Natural killer cell (primary cell): ENCODE measurements around the gene QRFP. TPM values are rescaled to one million over a fixed set of nuclear protein-coding genes. Genes with fewer than 3 reads are reported as not detected.

ENCODE experiments used
- ATAC-seq, 3 donors: fragments of 150-1000 bp in 2 of 3; fragments of 200-7000 bp in 1 of 3; cut with Tn5 transposase; 1 replicate in 1 of 3; 2 replicates in 2 of 3; pipeline ENCODE4 v1.10.0; 2021; ENCODE audit warnings: mild to moderate bottlenecking in 2 of 3, moderate library complexity in 2 of 3
- DNase-seq, 2 donors: peaks; one replicate each; pipeline versions ENCODE4 v3.0.0 to v3.0.0-alpha.2; 2013 to 2021; ENCODE audit warnings: mixed read lengths in 1 of 2
- H3K27ac ChIP-seq: one replicate; pipeline ENCODE4 v1.5.1; 2013; ENCODE audit warnings: mild to moderate bottlenecking, low read length
- H3K27me3 ChIP-seq: one replicate; pipeline ENCODE4 v1.6.1; 2013; ENCODE audit warnings: low read length; ENCODE audit not compliant: control insufficient read depth, insufficient read depth
- H3K36me3 ChIP-seq: one replicate; pipeline ENCODE4 v1.6.1; 2013; ENCODE audit warnings: low read length; ENCODE audit not compliant: control insufficient read depth, insufficient read depth
- H3K4me1 ChIP-seq: one replicate; pipeline ENCODE4 v1.6.1; 2013; ENCODE audit warnings: low read length; ENCODE audit not compliant: control insufficient read depth, insufficient read depth
- H3K4me3 ChIP-seq: one replicate; pipeline ENCODE4 v1.5.1; 2013; ENCODE audit warnings: low read length
- H3K9me3 ChIP-seq: one replicate; pipeline ENCODE4 v1.6.1; 2013; ENCODE audit warnings: low read length; ENCODE audit not compliant: control insufficient read depth, insufficient read depth
- H3K27ac Mint-ChIP-seq, 2 donors: one replicate each; pipeline ENCODE4 v1.8.0; 2022; ENCODE audit warnings: mild to moderate bottlenecking in 2 of 2, mixed read lengths in 2 of 2, moderate library complexity in 1 of 2
- H3K27me3 Mint-ChIP-seq, 2 donors: one replicate each; pipeline ENCODE4 v1.8.0; 2022; ENCODE audit warnings: low read depth in 2 of 2, mixed read lengths in 2 of 2
- H3K36me3 Mint-ChIP-seq: one replicate; pipeline ENCODE4 v1.8.0; 2022; ENCODE audit warnings: mixed read lengths
- H3K4me1 Mint-ChIP-seq, 2 donors: one replicate each; pipeline ENCODE4 v1.8.0; 2022; ENCODE audit warnings: mixed read lengths in 2 of 2
- H3K4me3 Mint-ChIP-seq: one replicate; pipeline ENCODE4 v1.8.0; 2022; ENCODE audit warnings: mild to moderate bottlenecking, moderate library complexity, mixed read lengths
- H3K9me3 Mint-ChIP-seq, 2 donors: one replicate each; pipeline ENCODE4 v1.8.0; 2022; ENCODE audit warnings: mixed read lengths in 2 of 2
- WGBS: methylation state at CpG from one replicate; pipeline ENCODE4 v1.1.7; 2013; ENCODE audit warnings: missing lambda C conversion rate; ENCODE audit not compliant: insufficient coverage; 5-methylcytosine and 5-hydroxymethylcytosine counted together
- intact Hi-C: fragments of 100-400 bp; cut with micrococcal nuclease; formaldehyde crosslinking; loops from one replicate; pipeline ENCODE4 v1.14.2; 2022
- total RNA-seq, 4 donors: library from RNA; stranded (reverse); fragments of 120-200 nt in 1 of 4; gene quantifications; one replicate each; pipeline versions ENCODE4 v1.2.3 to v1.2.4, GENCODE V29; 2013 to 2022
- TF ChIP-seq, protein P1 (sequence below): fragments of 200-600 bp; IDR thresholded peaks from one replicate; pipeline ENCODE4 v1.8.0; 2022; ENCODE audit warnings: antibody characterized with exemption

QRFP gene
- total RNA-seq, 3 donors from 2014 or later (not counting 1 experiment from before 2014, with no cell fraction given), result not detected

DNA sequence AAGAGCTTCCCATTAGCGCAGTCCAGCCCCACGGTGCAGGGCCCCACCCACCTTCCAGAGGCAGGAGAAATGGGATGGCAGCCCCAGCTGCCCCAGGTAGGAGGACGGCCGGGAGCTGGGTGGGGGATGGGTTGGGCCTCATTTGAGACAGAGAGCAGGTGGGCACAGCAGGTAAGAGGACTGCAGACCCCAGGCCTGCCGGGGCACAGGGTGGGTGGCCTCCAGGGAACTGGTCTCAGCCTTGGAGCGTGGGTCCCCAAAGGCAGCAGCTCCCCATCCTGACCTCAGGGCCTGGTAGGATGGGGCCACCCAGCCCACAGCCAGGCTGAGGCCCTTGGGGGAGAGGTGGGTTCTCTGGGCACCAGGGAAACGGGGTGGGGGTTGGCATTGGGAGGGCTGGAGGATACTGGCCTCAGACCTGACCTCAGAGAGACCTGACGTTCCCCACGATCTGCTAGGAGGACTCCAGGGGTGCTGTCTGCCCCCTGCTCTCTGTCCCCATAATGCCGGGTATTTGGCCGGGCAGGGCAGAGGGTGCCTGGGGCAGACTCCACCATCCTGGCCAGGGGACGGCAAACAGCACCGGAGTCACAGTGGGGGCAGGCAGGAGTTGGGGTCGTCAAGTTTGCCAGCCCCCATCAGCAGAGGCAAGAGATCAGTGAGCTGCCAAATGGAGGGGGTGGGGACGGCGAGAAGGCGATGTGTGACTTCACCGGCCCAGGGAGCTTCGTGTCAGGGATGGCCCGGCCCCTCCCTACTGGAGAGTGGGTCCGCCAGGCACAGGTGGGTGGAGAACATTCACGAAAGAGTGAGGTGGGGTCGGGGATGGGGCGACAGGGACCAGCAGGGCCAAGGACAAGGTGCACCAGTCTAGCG lies 6.8 kb upstream of the QRFP start:
- no peak for ATAC-seq
- Mint-ChIP-seq H3K4me3 (no peak overlapping the region), H3K36me3 (no peaks in the 10 kb centered on the region), H3K27me3 (no peaks in the 10 kb centered on the region), H3K27ac (no peak overlapping the region), H3K4me1 (no peaks in the 10 kb centered on the region), H3K9me3 (no peaks in the 10 kb centered on the region)
- intact Hi-C loops, result no loop called here
- Histone ChIP-seq H3K4me1 (no peaks in the 10 kb centered on the region), H3K9me3 (no peaks in the 10 kb centered on the region), H3K27me3 (no peaks in the 10 kb centered on the region), H3K36me3 (no peaks in the 10 kb centered on the region), H3K4me3 (no peak overlapping the region), H3K27ac (no peak overlapping the region)
- DNase-seq, result no peak
- TF ChIP-seq, protein P1, sequence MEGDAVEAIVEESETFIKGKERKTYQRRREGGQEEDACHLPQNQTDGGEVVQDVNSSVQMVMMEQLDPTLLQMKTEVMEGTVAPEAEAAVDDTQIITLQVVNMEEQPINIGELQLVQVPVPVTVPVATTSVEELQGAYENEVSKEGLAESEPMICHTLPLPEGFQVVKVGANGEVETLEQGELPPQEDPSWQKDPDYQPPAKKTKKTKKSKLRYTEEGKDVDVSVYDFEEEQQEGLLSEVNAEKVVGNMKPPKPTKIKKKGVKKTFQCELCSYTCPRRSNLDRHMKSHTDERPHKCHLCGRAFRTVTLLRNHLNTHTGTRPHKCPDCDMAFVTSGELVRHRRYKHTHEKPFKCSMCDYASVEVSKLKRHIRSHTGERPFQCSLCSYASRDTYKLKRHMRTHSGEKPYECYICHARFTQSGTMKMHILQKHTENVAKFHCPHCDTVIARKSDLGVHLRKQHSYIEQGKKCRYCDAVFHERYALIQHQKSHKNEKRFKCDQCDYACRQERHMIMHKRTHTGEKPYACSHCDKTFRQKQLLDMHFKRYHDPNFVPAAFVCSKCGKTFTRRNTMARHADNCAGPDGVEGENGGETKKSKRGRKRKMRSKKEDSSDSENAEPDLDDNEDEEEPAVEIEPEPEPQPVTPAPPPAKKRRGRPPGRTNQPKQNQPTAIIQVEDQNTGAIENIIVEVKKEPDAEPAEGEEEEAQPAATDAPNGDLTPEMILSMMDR, result no peak
- 77% methylated on average over 25 of the region's 25 CpGs for WGBS

DNA sequence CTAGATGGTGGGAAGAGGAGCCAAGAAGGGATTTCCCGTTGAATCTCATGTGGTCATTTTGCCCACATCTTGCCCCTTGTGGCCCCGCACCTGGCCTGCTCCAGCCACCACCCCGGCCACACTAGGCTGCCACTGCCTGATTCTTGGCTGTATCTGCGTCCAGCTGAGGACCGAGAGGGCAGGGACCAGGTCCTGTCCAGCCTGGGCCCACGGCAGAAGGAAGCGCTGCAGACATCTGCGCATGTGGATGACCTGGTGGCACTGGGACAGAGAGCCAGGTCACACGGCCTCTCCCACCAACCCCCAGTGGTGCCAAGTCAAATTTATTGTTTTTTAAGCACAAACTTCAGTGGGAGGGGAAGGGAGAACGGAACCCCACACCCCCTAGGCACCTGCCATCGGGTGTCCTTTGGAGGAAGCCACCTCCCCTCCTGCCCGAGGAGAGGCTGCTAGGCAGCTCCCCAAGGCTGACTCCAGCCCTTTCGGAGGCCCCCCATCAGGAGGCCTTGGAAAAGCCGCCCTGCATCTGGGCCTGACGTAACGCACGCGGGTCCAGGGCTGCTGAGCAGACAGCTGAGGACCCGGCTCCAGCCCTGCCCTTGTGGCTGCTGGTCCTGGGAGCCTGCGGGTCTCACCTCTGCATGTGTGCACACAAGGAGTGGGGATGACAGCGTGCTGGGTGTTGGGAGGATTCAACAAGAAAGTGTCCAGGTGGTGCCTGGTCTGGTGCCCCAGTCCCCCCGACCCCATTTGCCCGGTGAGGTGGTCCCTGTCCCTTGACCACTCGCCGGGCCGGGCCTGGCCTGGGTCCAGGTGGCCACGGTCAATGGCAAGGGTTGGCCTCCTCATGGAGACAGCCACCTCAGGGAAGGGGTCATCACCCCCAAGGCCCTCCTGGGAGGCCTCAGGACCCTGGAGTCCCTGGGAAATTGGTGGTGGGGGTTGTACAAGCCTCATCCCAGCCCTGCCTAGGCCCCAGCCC lies 5.9 kb upstream of the QRFP start:
- TF ChIP-seq, protein P1, result no peak
- 89% methylated on average over 25 of the region's 27 CpGs for WGBS
- no peaks in the 10 kb centered on the region for H3K9me3 ChIP-seq
- no peak for DNase-seq
- H3K27ac ChIP-seq, result no peak overlapping the region
- intact Hi-C loops, result no loop called here
- no peaks in the 10 kb centered on the region for H3K4me1 ChIP-seq
- no peaks in the 10 kb centered on the region for H3K4me1 Mint-ChIP-seq
- no peaks in the 10 kb centered on the region for H3K36me3 ChIP-seq
- H3K27me3 Mint-ChIP-seq, result no peaks in the 10 kb centered on the region
- H3K4me3 Mint-ChIP-seq, result no peak overlapping the region
- H3K4me3 ChIP-seq, result no peak overlapping the region
- H3K9me3 Mint-ChIP-seq, result no peaks in the 10 kb centered on the region
- H3K27me3 ChIP-seq, result no peaks in the 10 kb centered on the region
- H3K36me3 Mint-ChIP-seq, result no peaks in the 10 kb centered on the region
- no peak for ATAC-seq
- H3K27ac Mint-ChIP-seq, result no peak overlapping the region

DNA sequence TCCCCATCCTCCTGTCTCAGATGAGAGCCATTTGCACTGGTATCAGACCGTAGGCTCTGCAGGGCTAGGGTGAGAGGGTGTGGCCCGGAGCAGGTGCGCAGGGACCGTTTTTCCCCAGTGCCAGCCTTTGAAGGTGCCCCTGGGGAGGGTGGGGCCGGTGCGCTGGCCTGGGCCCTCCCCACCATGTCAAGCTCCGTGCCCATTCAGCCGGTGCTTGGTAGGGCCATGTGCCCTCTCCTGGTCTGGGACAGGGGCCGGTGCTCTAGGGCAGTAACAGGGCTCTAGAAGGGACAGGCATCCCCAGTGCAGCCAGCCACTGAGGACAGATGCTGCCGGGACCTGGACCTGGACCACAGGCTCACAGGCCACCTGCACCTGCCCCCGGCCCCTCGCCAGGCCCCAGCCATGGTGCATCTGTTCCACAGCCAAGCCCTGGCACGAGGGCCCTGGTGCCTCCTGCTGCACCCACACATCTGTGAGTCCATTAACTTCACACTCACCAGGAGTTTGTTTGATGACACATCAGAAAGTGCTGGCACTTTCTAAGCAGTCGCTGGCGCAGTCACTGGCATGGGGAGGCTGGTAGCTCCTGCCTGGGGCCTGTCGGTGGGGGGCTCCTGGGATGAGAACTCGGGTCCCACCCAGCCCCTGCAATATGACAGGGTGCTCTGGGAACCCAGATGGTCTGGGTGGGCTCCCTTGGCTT lies 5.0 kb upstream of the QRFP start:
- Histone ChIP-seq H3K27me3 (no peaks in the 10 kb centered on the region), H3K9me3 (no peaks in the 10 kb centered on the region), H3K27ac (no peak overlapping the region), H3K4me1 (no peaks in the 10 kb centered on the region), H3K36me3 (no peaks in the 10 kb centered on the region), H3K4me3 (no peak overlapping the region)
- no peaks in the 10 kb centered on the region for H3K9me3 Mint-ChIP-seq
- TF ChIP-seq, protein P1, result no peak
- no peak overlapping the region for H3K27ac Mint-ChIP-seq
- ATAC-seq (no peak), DNase-seq (no peak)
- intact Hi-C loops, result no loop called here
- H3K27me3 Mint-ChIP-seq, result no peaks in the 10 kb centered on the region
- H3K36me3 Mint-ChIP-seq, result no peaks in the 10 kb centered on the region
- no peaks in the 10 kb centered on the region for H3K4me1 Mint-ChIP-seq
- 83% methylated on average over 17 of the region's 17 CpGs for WGBS
- no peak overlapping the region for H3K4me3 Mint-ChIP-seq
